Endometrial microvascular endothelial cells (primary cell): ENCODE results near the gene DIAPH1. TPM values are rescaled to one million over a fixed set of nuclear protein-coding genes. Genes with fewer than 3 reads are reported as not detected.

ENCODE experiments used
- in situ Hi-C: cut with HindIII; loops from 2 replicates; pipeline ENCODE4 v1.10.0; 2017; ENCODE audit warnings: low sequenced_read_pairs, low pct_unique_long_range_greater_than_20kb; ENCODE audit errors: inconsistent ontology term
- total RNA-seq: library from RNA; depleted of rRNA; stranded (reverse); fragments of >200 nt; gene quantifications from one replicate; pipeline ENCODE4 v1.2.3, GENCODE V29; 2015; ENCODE audit errors: inconsistent ontology term

The DIAPH1 gene
- total RNA-seq, 1 donor from 2014 or later: 91.6 TPM

- in situ Hi-C loops: no loop called here
Measured at GRCh38 chr5:141513627-141514329, 105.0 kb downstream of the DIAPH1 start.

GRCh38 chr5:141512911-141513626 is 105.7 kb downstream of the DIAPH1 start:
- in situ Hi-C loops: no loop called here

GRCh38 chr5:141512390-141512910 is 106.3 kb downstream of the DIAPH1 start:
- in situ Hi-C loops: no loop called here

GRCh38 chr5:141511771-141512325 is 107.0 kb downstream of the DIAPH1 start:
- in situ Hi-C loops: no loop called here

- in situ Hi-C loops: no loop called here
Measured at GRCh38 chr5:141510850-141511601, 107.8 kb downstream of the DIAPH1 start.

- in situ Hi-C loops: no loop called here
Measured at GRCh38 chr5:141510160-141510559, 108.6 kb downstream of the DIAPH1 start.

GRCh38 chr5:141508798-141509611 is 109.8 kb downstream of the DIAPH1 start:
- in situ Hi-C loops: no loop called here

- in situ Hi-C loops: no loop called here
Measured at GRCh38 chr5:141508440-141508797, 110.4 kb downstream of the DIAPH1 start.

GRCh38 chr5:141507387-141508091 is 111.3 kb downstream of the DIAPH1 start:
- in situ Hi-C loops: no loop called here

GRCh38 chr5:141506381-141507155 is 112.2 kb downstream of the DIAPH1 start:
- in situ Hi-C loops: no loop called here

- in situ Hi-C loops: no loop called here
Measured at GRCh38 chr5:141504216-141504615, 114.6 kb downstream of the DIAPH1 start.

GRCh38 chr5:141503681-141504080 is 115.1 kb downstream of the DIAPH1 start:
- in situ Hi-C loops: no loop called here

GRCh38 chr5:141501761-141502160 is 117.0 kb downstream of the DIAPH1 start:
- in situ Hi-C loops: no loop called here

GRCh38 chr5:141496038-141496437 is 122.8 kb downstream of the DIAPH1 start:
- in situ Hi-C loops: no loop called here

- in situ Hi-C loops: no loop called here
Measured at GRCh38 chr5:141495453-141495811, 123.4 kb downstream of the DIAPH1 start.

GRCh38 chr5:141494761-141495452 is 123.9 kb downstream of the DIAPH1 start:
- in situ Hi-C loops: no loop called here
